Right lobe of liver (tissue), 4 donors: Measurements from ENCODE around the gene CAB39.

Experiments used
- CTCF ChIP-seq, 4 donors: fragments of 200-600 bp in 3 of 4; fragments of 450-650 bp in 1 of 4; IDR thresholded peaks; one replicate each; pipeline versions ENCODE4 v1.5.1 to v1.8.0; 2016 to 2022; ENCODE audit warnings: antibody characterized with exemption in 4 of 4, mild to moderate bottlenecking in 2 of 4
- POLR2A ChIP-seq: fragments of 450-650 bp; IDR thresholded peaks from one replicate; pipeline ENCODE4 v1.6.1; 2017; ENCODE audit warnings: antibody characterized with exemption, mild to moderate bottlenecking
- donor health status: DM: no; HTN: no; CAD: no.
- donor health status: DM: no; HTN: no; CAD: no.
- donor health status: DM: no; HTN: yes; CAD: no.

GRCh38 chr2:230811508-230811907 lies 98.9 kb downstream of the CAB39 start:
- TF ChIP-seq CTCF (IDR thresholded peaks at IDR 0.05) (no peak), POLR2A (no peak)
